ENCODE measurements around the gene DGKA.
"Not testable (repeated sequence)": the region's sequence is repeated elsewhere in the genome, so short reads cannot be mapped to it uniquely, and the experiment has no call there.

The DGKA gene

GRCh38 chr12:55982319-55982936 is 51.5 kb downstream of the DGKA start:
- H3K27ac ChIP-seq (ENCODE audit: insufficient read depth in 1 of 2, low read depth in 1 of 2, low read length in 2 of 2, poor library complexity in 1 of 2, severe bottlenecking in 2 of 2), result no peak overlapping the region
- ChIA-PET CTCF (interaction anchor here (0.6 to 8.3 kb wide), 13 partner anchors 7 to 229 kb away, joined by 3 to 70 read pairs (median 4); partner anchors contain the start of gene RAB5B), POLR2A (interaction anchor here (0.6 to 0.7 kb wide), 2 partner anchors 8 to 30 kb away, joined by 3 to 8 read pairs; partner anchors contain the start of gene RAB5B)
- H3K9me3 ChIP-seq (ENCODE audit: control extremely low read depth in 1 of 5, control insufficient read depth in 4 of 5, insufficient read depth in 2 of 5, low read depth in 1 of 5, low read length in 4 of 5), result no peaks in the 10 kb centered on the region
- 83% methylated on average over 1 of the region's 3 CpGs for WGBS (ENCODE audit: insufficient coverage)
- no peaks in the 10 kb centered on the region for H3K27me3 ChIP-seq (replicated peaks in 2 of 5; ENCODE audit: control insufficient read depth in 4 of 5, insufficient read depth in 5 of 5, low read length in 4 of 5)
- DNase-seq, result peak in 2 of 3 donors; percentile 16
- H3K4me1 ChIP-seq (ENCODE audit: control extremely low read depth in 1 of 4, control insufficient read depth in 4 of 4, insufficient read depth in 4 of 4, low read length in 3 of 4), result peaks cover 2 to 29% (median 5%) of the 10 kb centered on the region in 4 experiments
- peaks cover 10 to 36% (median 19%) of the 10 kb centered on the region in 4 experiments for H3K36me3 ChIP-seq (ENCODE audit: control insufficient read depth in 4 of 4, insufficient read depth in 4 of 4, low read length in 3 of 4)
- no peak overlapping the region for H3K4me3 ChIP-seq (ENCODE audit: control insufficient read depth in 1 of 7, extremely low read depth in 1 of 7, insufficient read depth in 4 of 7, low read depth in 2 of 7, low read length in 6 of 7)

DNA sequence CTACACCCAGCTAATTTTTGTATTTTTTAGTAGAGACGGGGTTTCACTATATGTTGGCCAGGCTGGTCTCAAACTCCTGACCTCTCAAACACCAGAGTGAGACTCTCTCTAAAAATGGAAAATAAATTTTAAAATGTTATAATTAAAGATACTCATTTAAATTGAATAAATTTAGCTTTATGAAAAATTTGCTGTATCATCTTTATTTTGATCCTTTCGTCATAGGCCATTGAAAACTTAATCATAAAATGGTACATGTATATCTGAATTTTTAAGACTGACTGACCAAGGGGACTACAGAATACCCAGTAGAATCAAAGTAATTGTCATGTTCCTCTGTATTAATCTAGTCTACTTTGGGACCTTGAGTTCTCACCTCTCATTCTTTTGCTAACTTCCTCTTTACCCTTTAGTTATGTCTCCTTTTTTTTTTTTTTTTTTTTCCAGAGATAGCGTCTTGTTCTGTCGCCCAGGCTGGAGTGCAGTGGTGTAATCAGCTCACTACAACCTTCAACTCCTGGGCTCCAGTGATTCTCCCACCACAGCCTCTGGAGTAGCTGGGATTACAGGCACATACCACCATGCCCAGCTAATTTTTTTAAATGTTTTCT is 52.4 kb downstream of the DGKA start:
- peak in 2 of 3 donors; percentile 42 to 56 for DNase-seq
- Histone ChIP-seq H3K4me1 (ENCODE audit: control extremely low read depth in 1 of 4, control insufficient read depth in 4 of 4, insufficient read depth in 4 of 4, low read length in 3 of 4) (peaks cover 2 to 25% (median 5%) of the 10 kb centered on the region in 4 experiments), H3K4me3 (ENCODE audit: control insufficient read depth in 1 of 7, extremely low read depth in 1 of 7, insufficient read depth in 4 of 7, low read depth in 2 of 7, low read length in 6 of 7) (no peak overlapping the region), H3K36me3 (ENCODE audit: control insufficient read depth in 4 of 4, insufficient read depth in 4 of 4, low read length in 3 of 4) (peaks cover 10 to 40% (median 21%) of the 10 kb centered on the region in 4 experiments), H3K9me3 (ENCODE audit: control extremely low read depth in 1 of 5, control insufficient read depth in 4 of 5, insufficient read depth in 2 of 5, low read depth in 1 of 5, low read length in 4 of 5) (no peaks in the 10 kb centered on the region), H3K27ac (ENCODE audit: insufficient read depth in 1 of 2, low read depth in 1 of 2, low read length in 2 of 2, poor library complexity in 1 of 2, severe bottlenecking in 2 of 2) (no peak overlapping the region), H3K27me3 (replicated peaks in 2 of 5; ENCODE audit: control insufficient read depth in 4 of 5, insufficient read depth in 5 of 5, low read length in 4 of 5) (no peaks in the 10 kb centered on the region)
- ChIA-PET CTCF (interaction anchor here (0.6 to 8.3 kb wide), 17 partner anchors 8 to 835 kb away, joined by 3 to 70 read pairs (median 3); partner anchors contain the start of genes DNAJC14 and RAB5B), POLR2A (interaction anchor here (0.7 kb wide), 1 partner anchor 9 kb away, joined by 3 read pairs; the partner anchor contains the start of gene RAB5B)
- WGBS (ENCODE audit: insufficient coverage), result no CpG with 5 or more reads among the region's 4 CpGs

DNA sequence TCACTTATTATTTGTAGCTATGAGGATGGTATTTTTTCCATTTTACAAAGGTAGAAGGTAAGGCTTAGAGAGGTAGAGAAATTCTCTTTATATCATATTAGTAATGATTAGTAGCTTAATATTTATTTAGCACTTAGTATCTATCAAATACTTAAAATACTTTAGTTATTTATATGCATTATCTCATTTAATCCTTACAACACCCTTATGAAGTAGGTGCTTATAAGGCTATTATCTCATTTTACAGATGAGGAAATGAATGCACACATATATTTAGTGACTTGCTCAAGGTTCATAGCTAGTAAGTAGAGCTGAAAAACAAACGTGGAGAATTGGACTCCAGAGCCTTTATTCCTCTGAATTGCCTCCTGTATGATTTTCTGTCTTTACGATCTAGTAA is 53.9 kb downstream of the DGKA start:
- Histone ChIP-seq H3K27ac (ENCODE audit: insufficient read depth in 1 of 2, low read depth in 1 of 2, low read length in 2 of 2, poor library complexity in 1 of 2, severe bottlenecking in 2 of 2) (peak overlapping the region in 1 of 2 experiments; percentile 4), H3K4me1 (ENCODE audit: control extremely low read depth in 1 of 4, control insufficient read depth in 4 of 4, insufficient read depth in 4 of 4, low read length in 3 of 4) (peaks cover 2 to 25% (median 5%) of the 10 kb centered on the region in 4 experiments), H3K36me3 (ENCODE audit: control insufficient read depth in 4 of 4, insufficient read depth in 4 of 4, low read length in 3 of 4) (peaks cover 11 to 52% (median 23%) of the 10 kb centered on the region in 4 experiments), H3K9me3 (ENCODE audit: control extremely low read depth in 1 of 5, control insufficient read depth in 4 of 5, insufficient read depth in 2 of 5, low read depth in 1 of 5, low read length in 4 of 5) (no peaks in the 10 kb centered on the region), H3K4me3 (ENCODE audit: control insufficient read depth in 1 of 7, extremely low read depth in 1 of 7, insufficient read depth in 4 of 7, low read depth in 2 of 7, low read length in 6 of 7) (no peak overlapping the region), H3K27me3 (replicated peaks in 2 of 5; ENCODE audit: control insufficient read depth in 4 of 5, insufficient read depth in 5 of 5, low read length in 4 of 5) (no peaks in the 10 kb centered on the region)
- ChIA-PET POLR2A (interaction anchor here (3.0 kb wide), 1 partner anchor 11 kb away, joined by 10 read pairs; the partner anchor contains the start of gene RAB5B), CTCF (interaction anchor here (0.6 to 8.3 kb wide), 11 partner anchors 9 to 58 kb away, joined by 3 to 70 read pairs (median 4); partner anchors contain the start of genes RAB5B and SUOX)
- no peak for DNase-seq
- WGBS (ENCODE audit: insufficient coverage), result no CpG with 5 or more reads among the region's 2 CpGs

- Histone ChIP-seq H3K9me3 (ENCODE audit: control extremely low read depth in 1 of 5, control insufficient read depth in 4 of 5, insufficient read depth in 2 of 5, low read depth in 1 of 5, low read length in 4 of 5) (no peaks in the 10 kb centered on the region), H3K36me3 (ENCODE audit: control insufficient read depth in 4 of 4, insufficient read depth in 4 of 4, low read length in 3 of 4) (peaks cover 11 to 53% (median 25%) of the 10 kb centered on the region in 4 experiments), H3K27me3 (replicated peaks in 2 of 5; ENCODE audit: control insufficient read depth in 4 of 5, insufficient read depth in 5 of 5, low read length in 4 of 5) (no peaks in the 10 kb centered on the region), H3K4me3 (ENCODE audit: control insufficient read depth in 1 of 7, extremely low read depth in 1 of 7, insufficient read depth in 4 of 7, low read depth in 2 of 7, low read length in 6 of 7) (no peak overlapping the region), H3K27ac (ENCODE audit: insufficient read depth in 1 of 2, low read depth in 1 of 2, low read length in 2 of 2, poor library complexity in 1 of 2, severe bottlenecking in 2 of 2) (peak overlapping the region in 1 of 2 experiments; percentile 4), H3K4me1 (ENCODE audit: control extremely low read depth in 1 of 4, control insufficient read depth in 4 of 4, insufficient read depth in 4 of 4, low read length in 3 of 4) (peaks cover 2 to 25% (median 5%) of the 10 kb centered on the region in 4 experiments)
- ChIA-PET POLR2A (interaction anchor here (0.5 to 3.0 kb wide), 2 partner anchors 11 to 1411 kb away, joined by 3 to 10 read pairs; partner anchors contain the start of gene RAB5B), CTCF (interaction anchor here (1.2 to 8.3 kb wide), 9 partner anchors 8 to 44 kb away, joined by 3 to 70 read pairs (median 5); partner anchors contain the start of genes RAB5B and SUOX)
- WGBS (ENCODE audit: insufficient coverage), result 83% methylated on average over 2 of the region's 4 CpGs
- no peak for DNase-seq
Observed at GRCh38 chr12:55985341-55985740, 54.4 kb downstream of the DGKA start.

DNA sequence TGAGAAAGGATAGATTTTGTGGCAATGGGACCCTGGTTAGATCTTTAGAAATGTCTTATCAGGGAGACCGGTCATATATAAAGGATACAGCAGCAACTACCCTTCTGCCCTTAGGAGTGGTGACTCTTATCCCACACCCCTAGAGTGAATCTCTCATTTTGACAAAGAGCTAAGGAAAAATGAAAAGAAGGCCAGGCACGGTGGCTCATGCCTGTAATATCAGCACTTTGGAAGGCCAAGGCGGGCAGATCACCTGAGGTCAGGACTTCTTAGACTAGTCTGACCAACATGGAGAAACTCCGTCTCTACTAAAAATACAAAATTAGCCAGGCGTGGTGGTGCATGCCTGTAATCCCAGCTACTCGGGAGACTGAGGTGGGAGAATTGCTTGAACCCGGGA is 55.0 kb downstream of the DGKA start:
- 85% methylated on average over 4 of the region's 7 CpGs for WGBS (ENCODE audit: insufficient coverage)
- Histone ChIP-seq H3K36me3 (ENCODE audit: control insufficient read depth in 4 of 4, insufficient read depth in 4 of 4, low read length in 3 of 4) (peaks cover 15 to 54% (median 28%) of the 10 kb centered on the region in 4 experiments), H3K4me1 (ENCODE audit: control extremely low read depth in 1 of 4, control insufficient read depth in 4 of 4, insufficient read depth in 4 of 4, low read length in 3 of 4) (peaks cover 2 to 25% (median 5%) of the 10 kb centered on the region in 4 experiments)
- ChIA-PET CTCF (interaction anchor here (1.2 to 8.3 kb wide), 6 partner anchors 8 to 43 kb away, joined by 4 to 70 read pairs (median 7); partner anchors contain the start of gene SUOX), POLR2A (interaction anchor here (3.0 kb wide), 1 partner anchor 12 kb away, joined by 10 read pairs; the partner anchor contains the start of gene RAB5B)
- H3K27me3 ChIP-seq (replicated peaks in 2 of 5; ENCODE audit: control insufficient read depth in 4 of 5, insufficient read depth in 5 of 5, low read length in 4 of 5); DNase-seq; H3K9me3 ChIP-seq (ENCODE audit: control extremely low read depth in 1 of 5, control insufficient read depth in 4 of 5, insufficient read depth in 2 of 5, low read depth in 1 of 5, low read length in 4 of 5); H3K27ac ChIP-seq (ENCODE audit: insufficient read depth in 1 of 2, low read depth in 1 of 2, low read length in 2 of 2, poor library complexity in 1 of 2, severe bottlenecking in 2 of 2); H3K4me3 ChIP-seq (ENCODE audit: control insufficient read depth in 1 of 7, extremely low read depth in 1 of 7, insufficient read depth in 4 of 7, low read depth in 2 of 7, low read length in 6 of 7): not testable (repeated sequence)

- no peaks in the 10 kb centered on the region for H3K27me3 ChIP-seq (replicated peaks in 2 of 5; ENCODE audit: control insufficient read depth in 4 of 5, insufficient read depth in 5 of 5, low read length in 4 of 5)
- WGBS (ENCODE audit: insufficient coverage), result 100% methylated on average over 3 of the region's 3 CpGs
- H3K9me3 ChIP-seq (ENCODE audit: control extremely low read depth in 1 of 5, control insufficient read depth in 4 of 5, insufficient read depth in 2 of 5, low read depth in 1 of 5, low read length in 4 of 5), result no peaks in the 10 kb centered on the region
- H3K4me3 ChIP-seq (ENCODE audit: control insufficient read depth in 1 of 7, extremely low read depth in 1 of 7, insufficient read depth in 4 of 7, low read depth in 2 of 7, low read length in 6 of 7), result no peak overlapping the region
- no peaks in the 10 kb centered on the region for H3K4me1 ChIP-seq (ENCODE audit: control extremely low read depth in 1 of 4, control insufficient read depth in 4 of 4, insufficient read depth in 4 of 4, low read length in 3 of 4)
- H3K27ac ChIP-seq (ENCODE audit: insufficient read depth in 1 of 2, low read depth in 1 of 2, low read length in 2 of 2, poor library complexity in 1 of 2, severe bottlenecking in 2 of 2), result no peak overlapping the region
- POLR2A ChIA-PET, result interaction anchor here (0.6 kb wide), 1 partner anchor 46 kb away, joined by 3 read pairs; no protein-coding TSS in a partner anchor
- CTCF ChIA-PET, result interaction anchor here (0.6 to 16.0 kb wide), 7 partner anchors 8 to 255 kb away, joined by 3 to 290 read pairs (median 6); partner anchors contain the start of genes IKZF4 and RAB5B
- no peak for DNase-seq
- H3K36me3 ChIP-seq (ENCODE audit: control insufficient read depth in 4 of 4, insufficient read depth in 4 of 4, low read length in 3 of 4), result peaks cover 24 to 71% (median 49%) of the 10 kb centered on the region in 4 experiments
Observed at GRCh38 chr12:55991110-55991509, 60.1 kb downstream of the DGKA start.

Measured in common myeloid progenitor, CD34-positive (primary cell).